Astrocyte of the spinal cord (primary cell): ENCODE data around the gene VCX.

ENCODE experiments used
- DNase-seq: peaks from one replicate; pipeline ENCODE4 v3.0.0; 2011; ENCODE audit warnings: low read depth, low spot score
- H3K4me3 ChIP-seq: 2 replicates; pipeline ENCODE4 v1.5.1; 2011; ENCODE audit warnings: low read depth, mild to moderate bottlenecking, low read length, moderate library complexity
- in situ Hi-C: cut with HindIII; loops from 2 replicates; pipeline ENCODE4 v1.10.0; 2017; ENCODE audit warnings: low sequenced_read_pairs
- TF ChIP-seq, protein P1 (sequence below): IDR thresholded peaks from 2 replicates; pipeline ENCODE4 v1.5.1; 2012; ENCODE audit warnings: low read depth, mild to moderate bottlenecking, low read length, inconsistent platforms

VCX gene

GRCh38 chrX:7872042-7872441, 29.1 kb downstream of the VCX start:
- in situ Hi-C loops, result no loop called here
- TF ChIP-seq, protein P1, sequence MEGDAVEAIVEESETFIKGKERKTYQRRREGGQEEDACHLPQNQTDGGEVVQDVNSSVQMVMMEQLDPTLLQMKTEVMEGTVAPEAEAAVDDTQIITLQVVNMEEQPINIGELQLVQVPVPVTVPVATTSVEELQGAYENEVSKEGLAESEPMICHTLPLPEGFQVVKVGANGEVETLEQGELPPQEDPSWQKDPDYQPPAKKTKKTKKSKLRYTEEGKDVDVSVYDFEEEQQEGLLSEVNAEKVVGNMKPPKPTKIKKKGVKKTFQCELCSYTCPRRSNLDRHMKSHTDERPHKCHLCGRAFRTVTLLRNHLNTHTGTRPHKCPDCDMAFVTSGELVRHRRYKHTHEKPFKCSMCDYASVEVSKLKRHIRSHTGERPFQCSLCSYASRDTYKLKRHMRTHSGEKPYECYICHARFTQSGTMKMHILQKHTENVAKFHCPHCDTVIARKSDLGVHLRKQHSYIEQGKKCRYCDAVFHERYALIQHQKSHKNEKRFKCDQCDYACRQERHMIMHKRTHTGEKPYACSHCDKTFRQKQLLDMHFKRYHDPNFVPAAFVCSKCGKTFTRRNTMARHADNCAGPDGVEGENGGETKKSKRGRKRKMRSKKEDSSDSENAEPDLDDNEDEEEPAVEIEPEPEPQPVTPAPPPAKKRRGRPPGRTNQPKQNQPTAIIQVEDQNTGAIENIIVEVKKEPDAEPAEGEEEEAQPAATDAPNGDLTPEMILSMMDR, result no peak
- H3K4me3 ChIP-seq, result no peak overlapping the region
- no peak for DNase-seq

DNA sequence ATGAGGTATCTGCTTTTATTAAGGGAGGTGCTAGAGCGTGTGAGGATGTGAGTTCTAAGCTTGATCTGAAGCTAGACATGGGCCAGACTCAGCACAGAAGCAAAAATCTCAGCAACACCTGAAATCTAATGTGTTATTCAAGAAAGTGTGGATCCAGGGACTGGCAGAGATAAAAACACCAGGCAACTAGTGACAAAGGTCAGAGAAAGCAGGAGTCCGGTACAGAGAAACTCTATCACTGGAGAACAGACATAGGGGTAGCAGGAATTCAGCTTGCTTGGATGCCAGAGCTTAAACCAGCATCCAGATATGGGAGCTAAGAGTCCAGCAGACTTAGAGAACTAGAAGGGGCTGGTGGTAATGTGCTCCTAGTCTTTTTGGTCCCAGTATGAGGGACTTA, 34.0 kb downstream of the VCX start:
- H3K4me3 ChIP-seq, result no peak overlapping the region
- in situ Hi-C loops, result no loop called here
- TF ChIP-seq, protein P1, result no peak
- DNase-seq, result no peak

- H3K4me3 ChIP-seq, result no peak overlapping the region
- no peak for DNase-seq
- in situ Hi-C loops, result no loop called here
- TF ChIP-seq, protein P1, result no peak
These were observed 46.2 kb downstream of the VCX start for GRCh38 chrX:7889135-7889534.

- no peak overlapping the region for H3K4me3 ChIP-seq
- in situ Hi-C loops, result no loop called here
- TF ChIP-seq, protein P1, result no peak
- DNase-seq, result peak; percentile 22
These were observed 46.7 kb downstream of the VCX start for GRCh38 chrX:7889680-7890079.

DNA sequence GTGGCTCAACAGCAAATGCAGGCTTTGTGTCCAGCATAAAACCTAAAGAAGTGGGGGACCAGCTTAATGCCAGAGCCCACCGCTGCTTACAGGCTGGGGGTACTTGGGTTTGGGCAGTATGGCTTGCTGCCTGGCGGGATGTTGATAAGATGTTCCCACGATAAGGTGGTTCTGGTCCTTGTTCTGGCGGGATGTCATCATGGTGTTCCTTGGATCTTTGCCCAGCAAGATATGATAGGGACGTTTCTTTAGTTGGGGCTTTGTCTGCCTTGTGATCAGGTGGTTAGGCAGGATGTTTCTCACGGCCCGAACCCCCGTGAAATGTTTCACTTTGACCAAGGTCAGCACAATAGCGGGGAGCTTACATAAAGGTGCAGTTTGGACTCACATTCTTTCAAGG, 49.0 kb downstream of the VCX start:
- in situ Hi-C loops, result no loop called here
- DNase-seq, result no peak
- no peak overlapping the region for H3K4me3 ChIP-seq
- TF ChIP-seq, protein P1, result no peak
